MG63 (cell line): ENCODE measurements around the gene PRKAG1. TPM values are rescaled to one million over a fixed set of nuclear protein-coding genes. Genes with fewer than 3 reads are reported as not detected.

ENCODE experiments used
- DNase-seq: peaks from one replicate; pipeline ENCODE4 v3.0.0-alpha.2; 2020
- H3K27me3 ChIP-seq: fragments of 250-450 bp; sonication (Bioruptor Pico); 2 replicates; pipeline ENCODE4 v1.5.1; 2020; ENCODE audit warnings: mild to moderate bottlenecking, moderate library complexity
- H3K36me3 ChIP-seq: fragments of 250-450 bp; sonication (Bioruptor Pico); 2 replicates; pipeline ENCODE4 v1.5.1; 2020; ENCODE audit warnings: mild to moderate bottlenecking, moderate library complexity
- H3K4me3 ChIP-seq: fragments of 250-450 bp; sonication (Bioruptor Pico); 2 replicates; pipeline ENCODE4 v1.5.1; 2020; ENCODE audit warnings: mild to moderate bottlenecking, moderate library complexity
- H3K9me3 ChIP-seq: fragments of 250-450 bp; sonication (Bioruptor Pico); 2 replicates; pipeline ENCODE4 v1.5.1; 2020; ENCODE audit warnings: mild to moderate bottlenecking, moderate library complexity
- total RNA-seq: library from RNA; depleted of rRNA; stranded (reverse); fragments of >200 nt; shearing (Covaris generic); gene quantifications from 2 replicates; pipeline ENCODE4 v1.2.3, GENCODE V29; 2014; ENCODE audit warnings: low replicate concordance

PRKAG1 gene
- total RNA-seq, 1 experiment from 2014 or later, result 102 TPM

GRCh38 chr12:49026101-49026500 lies 7.5 kb upstream of the PRKAG1 start:
- H3K27me3 ChIP-seq, result no peaks in the 10 kb centered on the region
- no peak overlapping the region for H3K4me3 ChIP-seq
- H3K9me3 ChIP-seq, result no peaks in the 10 kb centered on the region
- peaks cover 68% of the 10 kb centered on the region for H3K36me3 ChIP-seq
- DNase-seq, result no peak

- Histone ChIP-seq H3K9me3 (no peaks in the 10 kb centered on the region), H3K27me3 (no peaks in the 10 kb centered on the region), H3K36me3 (peaks cover 64% of the 10 kb centered on the region), H3K4me3 (no peak overlapping the region)
- DNase-seq, result no peak
Measured at GRCh38 chr12:49025463-49025862, 6.9 kb upstream of the PRKAG1 start.

- H3K4me3 ChIP-seq, result no peak overlapping the region
- no peaks in the 10 kb centered on the region for H3K27me3 ChIP-seq
- DNase-seq, result no peak
- no peaks in the 10 kb centered on the region for H3K9me3 ChIP-seq
- peaks cover 57% of the 10 kb centered on the region for H3K36me3 ChIP-seq
Measured at GRCh38 chr12:49024543-49024942, 6.0 kb upstream of the PRKAG1 start.

GRCh38 chr12:49023812-49024211 lies 5.2 kb upstream of the PRKAG1 start:
- H3K27me3 ChIP-seq, result no peaks in the 10 kb centered on the region
- no peak for DNase-seq
- peaks cover 53% of the 10 kb centered on the region for H3K36me3 ChIP-seq
- no peaks in the 10 kb centered on the region for H3K9me3 ChIP-seq
- no peak overlapping the region for H3K4me3 ChIP-seq

- DNase-seq, result no peak
- Histone ChIP-seq H3K9me3 (no peaks in the 10 kb centered on the region), H3K4me3 (no peak overlapping the region), H3K27me3 (no peaks in the 10 kb centered on the region), H3K36me3 (peaks cover 41% of the 10 kb centered on the region)
Measured at GRCh38 chr12:49022558-49023178, 4.1 kb upstream of the PRKAG1 start.

- Histone ChIP-seq H3K36me3 (peaks cover 43% of the 10 kb centered on the region), H3K27me3 (no peaks in the 10 kb centered on the region)
- no peak for DNase-seq
Measured at GRCh38 chr12:49021292-49021915, 2.8 kb upstream of the PRKAG1 start.

GRCh38 chr12:49020441-49020840 lies 1.9 kb upstream of the PRKAG1 start:
- Histone ChIP-seq H3K27me3 (no peaks in the 10 kb centered on the region), H3K4me3 (no peak overlapping the region), H3K36me3 (peaks cover 37% of the 10 kb centered on the region), H3K9me3 (no peaks in the 10 kb centered on the region)
- no peak for DNase-seq

More at GRCh38 chr12:49021292-49021915, 2.8 kb upstream of the PRKAG1 start:
- no peak overlapping the region for H3K4me3 ChIP-seq
- no peaks in the 10 kb centered on the region for H3K9me3 ChIP-seq

GRCh38 chr12:49019443-49020324 lies 1.1 kb upstream of the PRKAG1 start:
- H3K9me3 ChIP-seq, result no peaks in the 10 kb centered on the region
- peak; percentile 37 for DNase-seq
- H3K4me3 ChIP-seq, result no peak overlapping the region
- H3K27me3 ChIP-seq, result no peaks in the 10 kb centered on the region
- H3K36me3 ChIP-seq, result peaks cover 30% of the 10 kb centered on the region

GRCh38 chr12:49019120-49019430 lies 499 bp upstream of the PRKAG1 start:
- H3K36me3 ChIP-seq, result peaks cover 27% of the 10 kb centered on the region
- no peaks in the 10 kb centered on the region for H3K9me3 ChIP-seq
- no peak for DNase-seq
- no peaks in the 10 kb centered on the region for H3K27me3 ChIP-seq
- peak overlapping the region; percentile 88 for H3K4me3 ChIP-seq

- Histone ChIP-seq H3K9me3 (no peaks in the 10 kb centered on the region), H3K36me3 (peaks cover 19% of the 10 kb centered on the region), H3K4me3 (peak overlapping the region; percentile 88), H3K27me3 (no peaks in the 10 kb centered on the region)
- peak; percentile 50 for DNase-seq
Measured at GRCh38 chr12:49017891-49018260, 700 bp downstream of the PRKAG1 start.

- DNase-seq, result no peak
- Histone ChIP-seq H3K27me3 (no peaks in the 10 kb centered on the region), H3K4me3 (no peak overlapping the region), H3K36me3 (peaks cover 25% of the 10 kb centered on the region), H3K9me3 (no peaks in the 10 kb centered on the region)
Measured at GRCh38 chr12:49015196-49015595, 3.4 kb downstream of the PRKAG1 start.

GRCh38 chr12:49014547-49014946 lies 4.0 kb downstream of the PRKAG1 start:
- Histone ChIP-seq H3K36me3 (peaks cover 29% of the 10 kb centered on the region), H3K27me3 (no peaks in the 10 kb centered on the region), H3K9me3 (no peaks in the 10 kb centered on the region), H3K4me3 (no peak overlapping the region)
- no peak for DNase-seq

GRCh38 chr12:49013428-49013827 lies 5.1 kb downstream of the PRKAG1 start:
- Histone ChIP-seq H3K4me3 (no peak overlapping the region), H3K27me3 (no peaks in the 10 kb centered on the region), H3K36me3 (peaks cover 30% of the 10 kb centered on the region), H3K9me3 (no peaks in the 10 kb centered on the region)
- DNase-seq, result no peak

GRCh38 chr12:49012739-49013138 lies 5.8 kb downstream of the PRKAG1 start:
- H3K9me3 ChIP-seq, result no peaks in the 10 kb centered on the region
- DNase-seq, result no peak

GRCh38 chr12:49010092-49010668 lies 8.4 kb downstream of the PRKAG1 start:
- no peak for DNase-seq
- Histone ChIP-seq H3K27me3 (no peaks in the 10 kb centered on the region), H3K36me3 (peaks cover 35% of the 10 kb centered on the region)

More at GRCh38 chr12:49012739-49013138, 5.8 kb downstream of the PRKAG1 start:
- Histone ChIP-seq H3K36me3 (peaks cover 31% of the 10 kb centered on the region), H3K27me3 (no peaks in the 10 kb centered on the region), H3K4me3 (no peak overlapping the region)

GRCh38 chr12:49008943-49009342 lies 9.6 kb downstream of the PRKAG1 start:
- peaks cover 36% of the 10 kb centered on the region for H3K36me3 ChIP-seq
- H3K9me3 ChIP-seq, result no peaks in the 10 kb centered on the region
- no peak for DNase-seq
- no peak overlapping the region for H3K4me3 ChIP-seq
- H3K27me3 ChIP-seq, result no peaks in the 10 kb centered on the region

More at GRCh38 chr12:49010092-49010668, 8.4 kb downstream of the PRKAG1 start:
- Histone ChIP-seq H3K4me3 (no peak overlapping the region), H3K9me3 (no peaks in the 10 kb centered on the region)

GRCh38 chr12:49000346-49000745 lies 18.2 kb downstream of the PRKAG1 start:
- Histone ChIP-seq H3K4me3 (no peak overlapping the region), H3K27me3 (no peaks in the 10 kb centered on the region), H3K9me3 (no peaks in the 10 kb centered on the region), H3K36me3 (peaks cover 16% of the 10 kb centered on the region)
- DNase-seq, result no peak
